ENCODE measurements around the gene PRKCH.

- TF ChIP-seq CTCF (IDR thresholded peaks at IDR 0.05; ENCODE audit: insufficient read depth, low read length, poor library complexity, severe bottlenecking) (no peak), EZH2phosphoT487 (conservative IDR thresholded peaks at IDR 0.05; ENCODE audit: low read length) (no peak)
These were observed 70.9 kb downstream of the PRKCH start for GRCh38 chr14:61392297-61392696.

All from SU-DHL-6 (cell line).